ENCODE results near the gene UBL3.

Gene UBL3

DNA sequence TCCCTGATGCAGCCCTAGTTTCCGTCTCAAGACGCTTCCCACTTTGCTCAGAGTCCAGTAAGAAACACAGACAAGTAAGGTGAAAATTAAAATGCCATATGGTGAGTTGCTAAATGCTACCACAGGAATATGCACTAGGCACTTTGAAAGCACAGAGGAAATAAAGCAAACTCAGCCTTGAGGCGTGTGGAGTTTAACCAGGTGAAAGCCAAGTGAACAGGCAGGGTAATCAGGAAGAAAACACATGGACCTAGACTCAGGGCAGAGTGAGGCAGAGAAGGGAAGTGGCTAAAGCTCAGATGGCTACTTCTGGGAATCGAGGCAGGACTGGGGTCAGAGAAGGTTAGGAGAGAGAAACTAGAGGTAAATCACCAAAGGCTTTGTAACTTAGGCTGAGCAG, 5.4 kb upstream of the UBL3 start:
- no peak overlapping the region for H3K4me3 ChIP-seq (ENCODE audit: low read depth, low read length)
- ChIA-PET CTCF (interaction anchor here (23.4 kb wide), 1 partner anchor 257 kb away, joined by 360 read pairs; no protein-coding TSS in a partner anchor), POLR2A (no interaction called here)
- TF ChIP-seq, protein P1, sequence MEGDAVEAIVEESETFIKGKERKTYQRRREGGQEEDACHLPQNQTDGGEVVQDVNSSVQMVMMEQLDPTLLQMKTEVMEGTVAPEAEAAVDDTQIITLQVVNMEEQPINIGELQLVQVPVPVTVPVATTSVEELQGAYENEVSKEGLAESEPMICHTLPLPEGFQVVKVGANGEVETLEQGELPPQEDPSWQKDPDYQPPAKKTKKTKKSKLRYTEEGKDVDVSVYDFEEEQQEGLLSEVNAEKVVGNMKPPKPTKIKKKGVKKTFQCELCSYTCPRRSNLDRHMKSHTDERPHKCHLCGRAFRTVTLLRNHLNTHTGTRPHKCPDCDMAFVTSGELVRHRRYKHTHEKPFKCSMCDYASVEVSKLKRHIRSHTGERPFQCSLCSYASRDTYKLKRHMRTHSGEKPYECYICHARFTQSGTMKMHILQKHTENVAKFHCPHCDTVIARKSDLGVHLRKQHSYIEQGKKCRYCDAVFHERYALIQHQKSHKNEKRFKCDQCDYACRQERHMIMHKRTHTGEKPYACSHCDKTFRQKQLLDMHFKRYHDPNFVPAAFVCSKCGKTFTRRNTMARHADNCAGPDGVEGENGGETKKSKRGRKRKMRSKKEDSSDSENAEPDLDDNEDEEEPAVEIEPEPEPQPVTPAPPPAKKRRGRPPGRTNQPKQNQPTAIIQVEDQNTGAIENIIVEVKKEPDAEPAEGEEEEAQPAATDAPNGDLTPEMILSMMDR (IDR thresholded peaks at IDR 0.05; ENCODE audit: insufficient read depth, low read length, missing control alignments) = no peak
- DNase-seq (ENCODE audit: low read depth, low spot score) = no peak

DNA sequence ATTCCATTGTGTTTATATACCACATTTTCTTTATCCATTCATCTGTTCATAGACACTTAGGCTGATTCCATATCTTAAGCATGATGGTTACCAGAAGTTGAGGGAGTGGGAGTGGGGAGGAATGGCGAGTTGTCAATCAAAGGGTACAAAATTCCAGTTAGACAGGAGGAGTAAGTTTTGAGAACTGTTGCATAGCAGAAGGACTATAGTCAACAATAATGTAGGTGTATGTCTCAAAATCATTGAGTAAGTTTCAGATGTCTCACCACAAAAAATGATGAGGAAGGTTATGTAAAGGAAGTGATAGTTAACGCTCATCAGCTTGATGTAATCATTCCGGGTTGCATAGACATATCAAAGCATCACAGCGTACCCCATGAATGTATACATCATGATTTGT, 4.6 kb upstream of the UBL3 start:
- H3K4me3 ChIP-seq (ENCODE audit: low read depth, low read length) = no peak overlapping the region
- no peak for DNase-seq (ENCODE audit: low read depth, low spot score)
- ChIA-PET CTCF (interaction anchor here (23.4 kb wide), 1 partner anchor 258 kb away, joined by 360 read pairs; no protein-coding TSS in a partner anchor), POLR2A (no interaction called here)
- TF ChIP-seq, protein P1 (IDR thresholded peaks at IDR 0.05; ENCODE audit: insufficient read depth, low read length, missing control alignments) = no peak

DNA sequence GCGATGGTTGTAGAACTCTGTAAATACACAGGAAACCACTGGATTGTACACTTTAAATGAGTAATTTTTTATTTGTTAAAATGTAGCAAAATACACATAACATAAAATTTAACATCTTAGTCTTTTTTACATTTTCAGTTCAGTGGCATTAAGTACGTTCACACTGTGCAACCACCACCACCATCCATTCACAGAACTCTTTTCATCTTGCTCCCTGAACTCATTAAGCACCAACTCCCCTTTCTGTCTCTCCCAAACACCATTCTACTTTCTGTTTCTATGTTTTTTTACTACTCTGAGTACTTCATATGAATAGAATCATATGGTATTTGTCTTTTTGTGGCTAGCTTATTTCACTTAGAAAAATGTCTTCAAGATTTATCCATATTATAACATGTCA, 2.7 kb upstream of the UBL3 start:
- DNase-seq (ENCODE audit: low read depth, low spot score) = no peak
- H3K4me3 ChIP-seq (ENCODE audit: low read depth, low read length) = no peak overlapping the region
- POLR2A ChIA-PET = no interaction called here
- CTCF ChIA-PET = interaction anchor here (1.2 to 23.4 kb wide), 2 partner anchors 260 to 279 kb away, joined by 3 to 360 read pairs; no protein-coding TSS in a partner anchor
- TF ChIP-seq, protein P1 (IDR thresholded peaks at IDR 0.05; ENCODE audit: insufficient read depth, low read length, missing control alignments) = no peak

DNA sequence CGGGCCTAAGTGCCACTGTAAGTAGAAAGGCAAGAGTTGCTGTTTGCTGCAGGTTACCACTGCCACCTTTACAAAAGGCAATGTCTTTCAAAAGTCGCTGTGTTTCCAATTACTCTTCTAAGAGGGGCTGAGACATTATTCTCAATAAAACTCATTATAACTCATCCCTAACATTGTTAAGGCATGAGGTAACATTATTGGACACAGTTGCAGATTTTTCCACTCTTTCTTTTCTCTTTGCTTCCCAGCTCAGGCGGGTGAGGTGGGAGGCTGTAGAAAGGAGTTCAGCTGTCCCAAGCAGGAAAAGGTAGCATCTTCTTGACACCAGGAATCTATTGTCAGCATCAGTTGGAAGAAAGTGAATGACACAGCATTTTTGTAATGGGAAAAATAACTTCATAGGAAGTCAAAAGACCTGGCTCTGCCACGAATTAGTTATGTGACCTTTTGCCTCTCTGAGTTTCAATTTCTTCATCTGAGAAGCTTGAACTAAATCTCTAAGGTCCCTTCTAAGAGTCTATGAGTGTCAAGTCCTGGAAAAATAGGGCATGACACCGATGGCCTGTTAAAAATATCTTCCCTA, 2.1 kb upstream of the UBL3 start:
- TF ChIP-seq, protein P1 (IDR thresholded peaks at IDR 0.05; ENCODE audit: insufficient read depth, low read length, missing control alignments) = no peak
- ChIA-PET CTCF (interaction anchor here (1.2 to 23.4 kb wide), 2 partner anchors 260 to 280 kb away, joined by 3 to 360 read pairs; no protein-coding TSS in a partner anchor), POLR2A (no interaction called here)
- H3K4me3 ChIP-seq (ENCODE audit: low read depth, low read length) = no peak overlapping the region
- DNase-seq (ENCODE audit: low read depth, low spot score) = no peak

DNA sequence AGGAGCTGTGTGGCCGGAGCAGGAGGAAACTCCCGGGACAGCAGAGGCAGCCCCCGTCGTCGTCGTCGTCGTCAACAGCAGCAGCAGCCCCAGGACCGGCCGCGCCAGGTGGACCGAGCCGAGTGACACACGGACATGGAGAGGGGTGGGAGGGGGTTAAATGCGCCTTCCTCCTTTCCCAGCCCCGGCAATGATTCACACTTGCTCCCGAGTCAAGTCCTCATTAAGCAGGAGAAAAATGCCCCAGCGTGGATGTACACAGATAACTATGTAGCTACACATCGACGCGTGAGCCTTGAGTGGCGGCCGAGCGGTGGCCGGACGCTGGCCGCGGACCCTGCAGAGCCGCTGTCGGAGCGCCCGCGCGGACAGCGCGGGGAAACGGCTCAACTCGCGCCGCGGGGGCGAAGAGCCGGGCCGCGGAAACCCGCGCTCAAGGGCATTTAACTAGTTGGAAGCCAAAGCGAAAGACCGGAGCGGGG, 645 bp downstream of the UBL3 start:
- TF ChIP-seq, protein P1 (IDR thresholded peaks at IDR 0.05; ENCODE audit: insufficient read depth, low read length, missing control alignments) = no peak
- H3K4me3 ChIP-seq (ENCODE audit: low read depth, low read length) = peak overlapping the region; percentile 84
- ChIA-PET POLR2A (interaction anchor here (0.7 to 2.3 kb wide), 11 partner anchors 12 to 276 kb away, joined by 3 to 25 read pairs (median 4); no protein-coding TSS in a partner anchor), CTCF (interaction anchor here (1.3 to 23.4 kb wide), 7 partner anchors 12 to 341 kb away, joined by 3 to 360 read pairs (median 7); no protein-coding TSS in a partner anchor)
- DNase-seq (ENCODE audit: low read depth, low spot score) = no peak

DNA sequence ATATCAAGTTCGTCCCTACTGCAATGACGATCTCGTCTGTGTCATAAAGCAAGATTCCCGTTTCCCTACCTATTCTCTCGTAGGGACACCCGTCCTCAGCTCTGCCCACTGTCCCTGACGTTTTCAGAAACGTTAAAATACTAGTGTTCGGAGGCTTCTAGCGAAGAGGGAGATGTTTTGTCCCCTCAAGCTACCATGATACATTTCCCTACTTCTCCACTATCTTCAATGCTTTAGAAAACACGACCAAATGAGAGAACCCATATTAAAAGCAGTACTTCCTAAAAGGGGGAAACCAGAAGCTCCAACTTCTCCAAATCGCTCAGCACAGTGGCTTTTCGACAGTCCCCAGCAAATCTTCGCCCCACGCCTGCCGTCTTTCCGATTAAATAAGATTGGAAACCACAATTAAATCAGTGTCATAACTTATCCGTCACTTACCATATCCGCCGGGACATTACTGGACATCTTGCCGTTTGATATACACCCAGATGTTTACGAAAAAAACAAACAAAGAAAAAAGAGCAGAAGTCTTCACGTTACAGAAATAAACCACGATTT, 1.3 kb downstream of the UBL3 start:
- ChIA-PET CTCF (interaction anchor here (0.8 to 23.4 kb wide), 8 partner anchors 8 to 341 kb away, joined by 3 to 360 read pairs (median 7); no protein-coding TSS in a partner anchor), POLR2A (interaction anchor here (0.6 to 2.3 kb wide), 10 partner anchors 12 to 277 kb away, joined by 3 to 25 read pairs (median 4); no protein-coding TSS in a partner anchor)
- DNase-seq (ENCODE audit: low read depth, low spot score) = no peak
- peak overlapping the region; percentile 84 for H3K4me3 ChIP-seq (ENCODE audit: low read depth, low read length)
- TF ChIP-seq, protein P1 (IDR thresholded peaks at IDR 0.05; ENCODE audit: insufficient read depth, low read length, missing control alignments) = no peak
